GM19372 (cell line): ENCODE measurements around the gene EFHD2.
"Not testable (repeated sequence)": the region's sequence is repeated elsewhere in the genome, so short reads cannot be mapped to it uniquely, and the experiment has no call there.

ENCODE experiments used
- ATAC-seq: cut with Tn5 transposase; IDR thresholded peaks from one replicate; pipeline ENCODE4 v1.9.1; 2021; ENCODE audit warnings: mild to moderate bottlenecking, low read depth, moderate library complexity; ENCODE audit not compliant: unreplicated experiment

EFHD2 gene

GRCh38 chr1:15428815-15429435 is 19.2 kb downstream of the EFHD2 start:
- no peak for ATAC-seq

DNA sequence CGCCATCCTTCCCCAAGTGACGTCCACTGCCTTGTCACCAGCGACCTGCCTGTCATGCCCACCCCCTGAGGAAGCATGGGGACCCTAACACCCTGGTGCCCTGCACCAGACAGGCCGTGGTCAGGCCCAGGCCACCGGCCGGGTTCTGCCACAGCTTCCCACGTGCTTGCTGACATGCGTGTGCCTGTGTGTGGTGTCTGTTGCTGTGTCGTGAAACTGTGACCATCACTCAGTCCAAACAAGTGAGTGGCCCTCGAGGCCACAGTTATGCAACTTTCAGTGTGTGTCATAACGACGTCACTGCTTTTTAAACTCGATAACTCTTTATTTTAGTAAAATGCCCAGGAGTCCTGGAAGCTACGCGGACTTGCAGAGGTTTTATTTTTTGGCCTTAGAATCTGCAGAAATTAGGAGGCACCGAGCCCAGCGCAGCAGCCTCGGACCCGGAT is 20.0 kb downstream of the EFHD2 start:
- ATAC-seq: no peak

DNA sequence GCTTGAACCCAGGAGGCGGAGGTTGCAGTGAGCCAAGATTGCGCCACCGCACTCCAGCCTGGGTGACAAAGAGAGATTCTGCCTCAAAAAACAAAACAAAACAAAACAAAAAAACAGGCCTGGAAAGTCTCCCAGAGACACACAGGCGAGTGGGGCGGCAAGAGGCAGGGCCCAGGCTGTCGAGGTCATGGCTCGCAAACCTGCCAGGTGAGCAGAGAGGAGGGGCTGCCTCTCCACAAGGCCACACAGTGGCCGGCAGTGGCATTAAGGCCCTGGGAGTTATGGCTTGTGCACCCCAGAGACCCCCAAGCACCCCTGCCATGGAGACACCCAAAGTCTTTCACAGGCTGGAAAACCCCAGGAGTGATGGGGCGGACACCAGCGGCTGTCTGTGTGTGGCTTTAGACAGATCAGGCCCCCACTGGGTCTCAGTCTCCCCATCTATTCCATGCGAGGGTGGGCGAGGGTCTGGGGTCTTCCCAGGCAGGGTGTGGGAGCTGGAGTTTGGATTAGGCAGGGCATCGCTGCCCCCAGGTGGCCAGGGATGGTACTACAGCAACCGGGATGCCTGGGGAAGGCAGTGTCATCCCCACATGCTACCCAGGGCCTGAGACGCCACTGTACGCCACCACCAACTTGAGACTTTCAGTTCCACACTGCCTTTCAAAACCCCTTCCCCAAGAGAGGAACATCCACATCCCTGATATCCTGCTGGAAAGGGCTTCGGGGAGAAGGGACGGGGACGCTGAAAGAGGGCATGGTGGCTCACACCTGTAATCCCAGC is 21.3 kb downstream of the EFHD2 start:
- no peak for ATAC-seq

GRCh38 chr1:15431571-15431948 is 21.9 kb downstream of the EFHD2 start:
- ATAC-seq: no peak

DNA sequence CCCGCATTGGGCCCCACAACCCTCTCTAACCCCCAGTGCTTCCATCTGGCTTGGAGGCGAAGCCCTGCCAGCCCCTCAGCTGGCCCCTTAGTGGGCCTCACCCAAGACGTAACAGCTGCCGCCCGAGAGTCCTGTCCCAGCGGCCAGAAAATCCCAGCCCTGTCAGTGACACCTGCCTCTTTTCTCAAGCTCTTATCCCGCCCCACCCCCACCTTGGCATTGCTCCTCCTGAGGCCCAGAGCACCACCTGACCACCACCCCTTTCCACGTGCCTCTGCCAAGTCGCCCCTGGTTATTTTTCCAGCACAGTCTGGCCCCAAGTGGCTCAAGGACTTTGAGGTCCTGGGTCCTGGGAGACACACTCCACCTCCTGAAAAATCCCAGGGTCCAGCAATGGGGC is 22.6 kb downstream of the EFHD2 start:
- no peak for ATAC-seq

- no peak for ATAC-seq
Measured at GRCh38 chr1:15433471-15433870, 23.8 kb downstream of the EFHD2 start.

GRCh38 chr1:15434739-15435138 is 25.1 kb downstream of the EFHD2 start:
- not testable (repeated sequence) for ATAC-seq

GRCh38 chr1:15435239-15436077 is 25.8 kb downstream of the EFHD2 start:
- ATAC-seq: no peak

GRCh38 chr1:15436881-15437442 is 27.3 kb downstream of the EFHD2 start:
- ATAC-seq: no peak

GRCh38 chr1:15439325-15439724 is 29.6 kb downstream of the EFHD2 start:
- no peak for ATAC-seq

DNA sequence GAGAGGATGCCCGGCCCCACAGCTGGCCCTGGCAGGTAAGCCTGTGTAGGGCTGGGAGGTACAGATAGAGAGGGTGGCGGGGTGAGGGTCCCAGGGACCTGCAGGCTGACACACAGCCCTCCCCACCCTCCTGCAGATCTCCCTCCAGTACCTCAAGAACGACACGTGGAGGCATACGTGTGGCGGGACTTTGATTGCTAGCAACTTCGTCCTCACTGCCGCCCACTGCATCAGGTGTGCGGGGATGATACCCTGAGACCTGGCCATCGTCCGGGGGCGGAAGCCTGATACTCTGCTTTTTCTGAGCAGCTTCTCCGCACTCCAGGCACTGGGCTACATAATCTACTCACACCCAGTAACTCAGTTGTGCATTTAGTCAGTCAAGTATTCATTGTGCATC is 30.7 kb downstream of the EFHD2 start:
- no peak for ATAC-seq

GRCh38 chr1:15441247-15441646 is 31.6 kb downstream of the EFHD2 start:
- ATAC-seq: no peak

DNA sequence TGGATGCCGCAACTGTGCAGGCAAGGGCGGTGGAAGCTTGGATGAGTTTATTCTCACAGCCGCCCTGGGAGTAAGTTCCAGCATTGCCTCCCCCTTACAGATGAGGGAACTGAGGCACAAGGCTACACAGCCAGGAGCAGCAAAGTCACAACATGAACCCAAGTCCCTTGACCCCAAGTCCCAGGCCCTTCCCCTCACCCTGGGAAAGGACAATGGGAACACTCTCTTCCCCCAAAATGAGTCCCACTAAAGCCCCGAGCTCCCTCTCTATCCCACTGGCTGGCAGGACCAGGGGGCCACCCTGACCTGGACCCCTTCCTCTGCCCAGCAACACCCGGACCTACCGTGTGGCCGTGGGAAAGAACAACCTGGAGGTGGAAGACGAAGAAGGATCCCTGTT is 32.4 kb downstream of the EFHD2 start:
- ATAC-seq: no peak

- ATAC-seq: no peak
Measured at GRCh38 chr1:15442759-15443158, 33.1 kb downstream of the EFHD2 start.

DNA sequence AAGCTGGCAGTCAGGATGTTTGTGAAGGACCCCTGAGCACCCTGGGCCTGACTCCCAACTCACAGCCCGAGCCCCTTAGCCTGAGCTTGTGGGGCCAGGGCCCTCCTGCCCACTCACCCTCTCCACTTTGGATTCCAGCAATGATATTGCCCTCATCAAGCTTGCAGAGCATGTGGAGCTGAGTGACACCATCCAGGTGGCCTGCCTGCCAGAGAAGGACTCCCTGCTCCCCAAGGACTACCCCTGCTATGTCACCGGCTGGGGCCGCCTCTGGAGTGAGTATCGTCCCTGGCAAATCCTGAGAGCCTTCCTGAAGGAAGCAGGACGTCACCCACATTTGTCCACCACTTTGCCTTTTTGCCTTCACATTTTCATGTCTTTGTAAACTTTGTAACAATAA is 33.6 kb downstream of the EFHD2 start:
- no peak for ATAC-seq

DNA sequence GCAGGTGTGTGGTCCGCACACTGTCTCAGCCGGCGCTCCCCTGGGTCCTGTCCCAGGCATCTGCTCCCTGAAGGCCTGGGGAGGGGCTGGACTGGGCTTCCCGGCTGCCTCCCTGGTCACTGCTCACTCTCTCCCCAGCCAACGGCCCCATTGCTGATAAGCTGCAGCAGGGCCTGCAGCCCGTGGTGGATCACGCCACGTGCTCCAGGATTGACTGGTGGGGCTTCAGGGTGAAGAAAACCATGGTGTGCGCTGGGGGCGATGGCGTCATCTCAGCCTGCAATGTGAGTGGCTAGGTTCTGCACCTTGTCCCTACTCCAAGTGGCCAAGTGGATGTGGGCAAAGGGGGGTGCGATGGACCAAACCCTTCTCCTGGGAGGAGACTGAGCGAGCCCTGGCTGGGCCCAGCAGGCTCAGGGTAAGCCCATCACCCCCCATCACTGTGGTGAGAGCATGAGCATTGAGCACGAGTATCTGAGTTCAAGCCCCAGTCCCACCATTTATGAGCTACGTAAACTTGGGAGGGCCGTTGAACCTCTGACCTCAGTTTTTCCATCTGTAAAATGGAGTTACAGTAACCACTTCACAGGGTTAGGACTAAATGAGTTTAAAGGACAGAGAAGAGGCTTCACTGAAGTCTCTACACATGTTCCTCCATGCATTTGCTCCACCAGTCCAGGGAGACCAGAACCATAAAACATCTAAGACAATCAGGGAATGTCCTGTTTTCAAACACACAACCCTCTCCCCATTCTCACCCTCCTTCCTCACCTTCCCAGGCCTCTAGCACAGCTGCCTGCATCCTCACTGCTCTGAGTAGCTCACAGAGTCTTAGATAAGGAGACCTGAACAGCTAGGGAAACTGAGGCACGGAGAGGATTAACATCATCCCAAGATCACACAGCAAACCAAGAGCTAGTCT is 35.0 kb downstream of the EFHD2 start:
- ATAC-seq: no peak

GRCh38 chr1:15445390-15446122 is 35.9 kb downstream of the EFHD2 start:
- ATAC-seq: no peak

DNA sequence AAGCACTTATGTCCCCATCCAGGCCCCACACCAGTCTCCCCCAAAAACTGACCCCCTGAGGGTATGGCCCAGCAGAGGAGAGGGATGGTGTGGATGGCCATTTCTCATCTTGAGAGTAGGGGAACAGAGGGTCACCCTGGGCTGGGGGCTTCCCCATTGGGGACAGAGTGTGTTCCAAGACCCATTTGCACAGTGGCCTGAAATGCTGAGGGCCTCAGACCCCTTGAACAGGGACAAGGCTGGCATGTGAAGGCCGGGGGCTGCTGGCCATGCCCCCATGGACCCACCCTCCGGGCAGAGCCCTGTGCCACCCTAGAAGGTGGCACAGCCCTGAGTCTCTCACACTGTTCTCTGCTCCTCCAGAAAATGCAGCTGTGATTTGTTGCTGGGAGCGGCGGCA is 36.5 kb downstream of the EFHD2 start:
- no peak for ATAC-seq

GRCh38 chr1:15448877-15449462 is 39.3 kb downstream of the EFHD2 start:
- ATAC-seq: no peak
